WERI-Rb-1 (cell line): Measurements from ENCODE around the gene HMG20A.

Experiments used
- DNase-seq: peaks from one replicate; pipeline ENCODE4 v3.0.0-alpha.2; 2020
- H3K27ac ChIP-seq: fragments of 250-450 bp; sonication (Bioruptor Pico); 2 replicates; pipeline ENCODE4 v1.5.1; 2020; ENCODE audit warnings: mild to moderate bottlenecking, moderate library complexity
- H3K27me3 ChIP-seq: fragments of 250-450 bp; sonication (Bioruptor Pico); 2 replicates; pipeline ENCODE4 v1.5.1; 2021; ENCODE audit warnings: mild to moderate bottlenecking, low read depth, moderate library complexity; ENCODE audit not compliant: insufficient read depth, severe bottlenecking
- H3K36me3 ChIP-seq: fragments of 250-450 bp; sonication (Bioruptor Pico); 2 replicates; pipeline ENCODE4 v1.5.1; 2020; ENCODE audit warnings: mild to moderate bottlenecking, moderate library complexity
- H3K4me3 ChIP-seq: 2 replicates; pipeline ENCODE4 v1.5.1; 2011; ENCODE audit warnings: low read depth, mild to moderate bottlenecking, control low read depth, low read length
- H3K9me3 ChIP-seq: fragments of 250-450 bp; sonication (Bioruptor Pico); 2 replicates; pipeline ENCODE4 v1.5.1; 2021; ENCODE audit warnings: mild to moderate bottlenecking, moderate library complexity; ENCODE audit not compliant: severe bottlenecking
- TF ChIP-seq, protein P1 (sequence below): IDR thresholded peaks from 2 replicates; pipeline ENCODE4 v1.5.1; 2011; ENCODE audit warnings: low read depth, mild to moderate bottlenecking, control low read depth, inconsistent platforms, low read length

Gene HMG20A

DNA sequence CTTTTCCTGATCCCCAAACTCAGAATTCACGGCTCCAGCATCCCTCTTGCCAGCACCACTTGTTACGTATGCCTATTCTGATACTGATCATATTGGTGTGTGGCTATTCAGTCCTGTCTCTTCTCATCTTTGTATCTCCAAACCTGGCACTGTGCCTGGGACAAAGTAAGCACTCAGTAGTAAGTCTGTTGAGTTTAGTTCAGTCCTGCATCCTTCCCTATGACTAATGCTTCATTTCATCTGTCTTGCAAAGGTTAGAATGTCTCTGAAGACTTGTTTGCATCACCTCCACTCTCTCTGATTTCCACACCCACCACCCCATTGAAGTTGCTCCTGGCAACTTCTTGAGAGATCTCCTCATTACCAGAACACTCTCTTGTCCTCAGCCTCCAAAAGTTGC is 80.3 kb downstream of the HMG20A start:
- H3K27me3 ChIP-seq, result no peaks in the 10 kb centered on the region
- H3K9me3 ChIP-seq, result no peaks in the 10 kb centered on the region
- no peaks in the 10 kb centered on the region for H3K36me3 ChIP-seq
- no peak overlapping the region for H3K4me3 ChIP-seq
- TF ChIP-seq, protein P1, sequence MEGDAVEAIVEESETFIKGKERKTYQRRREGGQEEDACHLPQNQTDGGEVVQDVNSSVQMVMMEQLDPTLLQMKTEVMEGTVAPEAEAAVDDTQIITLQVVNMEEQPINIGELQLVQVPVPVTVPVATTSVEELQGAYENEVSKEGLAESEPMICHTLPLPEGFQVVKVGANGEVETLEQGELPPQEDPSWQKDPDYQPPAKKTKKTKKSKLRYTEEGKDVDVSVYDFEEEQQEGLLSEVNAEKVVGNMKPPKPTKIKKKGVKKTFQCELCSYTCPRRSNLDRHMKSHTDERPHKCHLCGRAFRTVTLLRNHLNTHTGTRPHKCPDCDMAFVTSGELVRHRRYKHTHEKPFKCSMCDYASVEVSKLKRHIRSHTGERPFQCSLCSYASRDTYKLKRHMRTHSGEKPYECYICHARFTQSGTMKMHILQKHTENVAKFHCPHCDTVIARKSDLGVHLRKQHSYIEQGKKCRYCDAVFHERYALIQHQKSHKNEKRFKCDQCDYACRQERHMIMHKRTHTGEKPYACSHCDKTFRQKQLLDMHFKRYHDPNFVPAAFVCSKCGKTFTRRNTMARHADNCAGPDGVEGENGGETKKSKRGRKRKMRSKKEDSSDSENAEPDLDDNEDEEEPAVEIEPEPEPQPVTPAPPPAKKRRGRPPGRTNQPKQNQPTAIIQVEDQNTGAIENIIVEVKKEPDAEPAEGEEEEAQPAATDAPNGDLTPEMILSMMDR, result no peak
- no peak overlapping the region for H3K27ac ChIP-seq
- DNase-seq, result no peak

DNA sequence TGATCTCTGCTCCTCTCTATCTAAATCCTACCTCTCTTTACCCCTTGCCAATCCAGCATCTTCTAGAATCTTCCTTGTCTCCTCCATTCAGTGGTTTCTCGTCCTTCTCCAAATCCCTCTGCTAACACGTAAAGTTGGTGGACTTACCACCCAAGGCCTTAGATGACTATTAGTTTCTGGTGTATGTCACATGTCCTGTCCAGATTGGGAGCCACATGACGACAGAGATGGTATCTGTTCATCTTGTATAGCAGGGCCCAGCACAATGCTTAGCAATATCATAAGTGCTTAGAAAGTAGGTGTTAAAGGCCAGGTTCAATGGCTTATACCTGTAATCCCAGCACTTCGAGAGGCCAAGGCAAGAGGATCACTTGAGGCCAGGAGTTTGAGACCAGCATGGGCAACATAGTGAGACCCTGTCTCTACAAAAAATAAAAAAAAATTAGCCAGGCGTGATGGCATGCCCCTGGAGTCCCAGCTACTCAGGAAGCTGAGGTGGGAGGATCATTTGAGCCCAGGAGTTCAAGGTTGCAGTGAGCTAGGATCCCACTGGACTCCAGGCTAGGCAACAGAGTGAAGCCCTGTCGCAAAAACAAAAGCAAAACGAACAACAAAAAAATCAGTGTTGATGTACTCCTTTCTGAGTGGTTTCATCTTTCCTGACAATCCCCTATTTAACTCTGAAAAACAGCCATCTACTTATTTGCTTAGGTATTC is 81.8 kb downstream of the HMG20A start:
- no peaks in the 10 kb centered on the region for H3K36me3 ChIP-seq
- DNase-seq, result no peak
- no peaks in the 10 kb centered on the region for H3K27me3 ChIP-seq
- H3K27ac ChIP-seq, result no peak overlapping the region
- no peaks in the 10 kb centered on the region for H3K9me3 ChIP-seq
- H3K4me3 ChIP-seq, result no peak overlapping the region
- TF ChIP-seq, protein P1, result no peak

DNA sequence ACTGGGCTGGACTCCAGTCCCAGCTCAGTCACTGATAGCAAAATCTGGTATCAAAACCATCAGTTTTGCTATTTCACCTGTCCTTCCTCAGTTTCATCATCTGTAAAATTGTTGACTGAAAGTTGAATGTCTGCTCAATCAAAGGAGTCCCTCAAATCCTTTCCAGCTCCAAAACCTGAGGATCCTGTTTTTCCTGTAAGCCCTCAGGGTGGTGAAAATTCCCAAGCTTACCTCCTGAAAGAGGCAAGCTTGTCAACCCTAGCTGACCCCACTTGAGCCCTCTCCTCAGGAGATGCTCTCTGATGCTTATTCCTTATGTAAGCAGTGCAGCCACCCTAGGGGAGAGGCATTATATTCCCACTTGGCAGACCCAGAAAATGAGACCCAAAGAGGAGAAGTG is 82.6 kb downstream of the HMG20A start:
- Histone ChIP-seq H3K27me3 (no peaks in the 10 kb centered on the region), H3K27ac (no peak overlapping the region), H3K36me3 (no peaks in the 10 kb centered on the region), H3K4me3 (no peak overlapping the region), H3K9me3 (no peaks in the 10 kb centered on the region)
- no peak for DNase-seq
- TF ChIP-seq, protein P1, result no peak

DNA sequence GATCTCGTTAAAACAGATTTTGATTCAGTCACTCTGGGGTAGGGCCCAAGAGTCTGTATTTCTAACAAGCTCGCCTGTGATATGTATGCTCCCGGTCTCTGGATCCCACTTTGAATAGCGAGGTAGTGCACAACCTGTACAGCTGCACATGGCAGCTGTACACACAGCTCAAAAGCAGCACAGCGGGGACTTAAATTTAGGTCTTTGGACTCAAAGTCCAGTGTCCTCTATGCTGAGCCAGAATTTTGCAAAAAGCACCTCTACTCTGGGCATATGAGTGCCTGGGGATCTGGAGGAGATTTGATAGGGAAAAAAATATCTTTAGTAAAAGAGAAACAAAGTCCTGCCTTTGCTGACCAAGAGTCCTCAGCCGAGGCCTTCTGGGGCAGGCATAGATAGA is 83.1 kb downstream of the HMG20A start:
- Histone ChIP-seq H3K4me3 (no peak overlapping the region), H3K36me3 (no peaks in the 10 kb centered on the region), H3K27me3 (no peaks in the 10 kb centered on the region), H3K9me3 (no peaks in the 10 kb centered on the region), H3K27ac (no peak overlapping the region)
- TF ChIP-seq, protein P1, result no peak
- no peak for DNase-seq

DNA sequence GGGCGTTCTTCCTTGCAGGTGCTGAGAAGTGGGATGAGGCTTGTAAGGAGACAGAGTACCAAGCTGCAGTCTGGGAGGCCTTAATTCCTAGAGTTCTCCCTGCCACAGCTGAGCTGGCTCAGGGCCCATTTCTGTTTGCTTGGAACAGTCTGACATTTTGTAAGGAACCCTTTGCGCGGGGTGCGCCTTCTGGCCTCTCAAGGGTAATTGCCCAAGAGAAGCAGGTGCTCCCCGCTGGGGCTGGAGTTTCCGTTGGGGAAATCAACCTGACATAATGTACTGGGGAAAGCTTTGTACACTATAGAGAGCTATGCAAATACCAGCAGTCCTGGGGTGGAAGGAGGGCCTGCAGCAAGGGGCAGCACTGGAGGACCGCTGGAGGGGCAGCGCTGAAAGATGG is 83.6 kb downstream of the HMG20A start:
- TF ChIP-seq, protein P1, result no peak
- H3K27ac ChIP-seq, result no peak overlapping the region
- no peak for DNase-seq
- no peak overlapping the region for H3K4me3 ChIP-seq
- no peaks in the 10 kb centered on the region for H3K9me3 ChIP-seq
- H3K27me3 ChIP-seq, result no peaks in the 10 kb centered on the region
- H3K36me3 ChIP-seq, result no peaks in the 10 kb centered on the region

DNA sequence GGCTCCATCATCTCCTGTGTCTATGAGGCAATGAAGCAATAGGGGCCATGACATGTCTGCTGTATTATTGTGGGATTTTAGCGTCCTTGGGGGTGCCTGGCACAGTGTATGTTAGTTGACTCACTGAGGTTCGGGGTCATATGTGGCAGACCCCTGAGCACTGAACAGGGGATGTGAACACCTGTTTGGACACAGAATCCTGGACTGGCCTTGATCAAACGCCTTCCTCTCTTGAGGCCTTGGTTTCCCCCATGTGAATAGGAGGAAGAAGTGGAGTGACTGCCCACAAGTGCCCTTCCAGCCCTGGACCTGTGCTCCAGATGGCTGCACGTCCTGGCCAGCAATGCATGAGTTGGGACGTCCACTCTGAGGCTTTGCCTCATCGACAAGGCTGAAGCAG is 84.2 kb downstream of the HMG20A start:
- H3K27me3 ChIP-seq, result no peaks in the 10 kb centered on the region
- H3K4me3 ChIP-seq, result no peak overlapping the region
- no peak for DNase-seq
- H3K27ac ChIP-seq, result no peak overlapping the region
- no peaks in the 10 kb centered on the region for H3K9me3 ChIP-seq
- no peaks in the 10 kb centered on the region for H3K36me3 ChIP-seq
- TF ChIP-seq, protein P1, result no peak
